Iris pigment epithelial cell (primary cell): ENCODE measurements around the gene PPAT.
"Not testable (repeated sequence)": the region's sequence is repeated elsewhere in the genome, so short reads cannot be mapped to it uniquely, and the experiment has no call there.

Experiments
- DNase-seq: peaks from one replicate; pipeline ENCODE4 v3.0.0-alpha.2; 2011; ENCODE audit warnings: low read depth

The PPAT gene

GRCh38 chr4:56386091-56386490 is 49.3 kb downstream of the PPAT start:
- no peak for DNase-seq

- DNase-seq = no peak
Measured at GRCh38 chr4:56375458-56375857, 60.0 kb downstream of the PPAT start.

GRCh38 chr4:56374956-56375355 is 60.5 kb downstream of the PPAT start:
- DNase-seq = no peak

- DNase-seq = no peak
Measured at GRCh38 chr4:56372774-56373173, 62.6 kb downstream of the PPAT start.

GRCh38 chr4:56371426-56372220 is 63.8 kb downstream of the PPAT start:
- no peak for DNase-seq

- no peak for DNase-seq
Measured at GRCh38 chr4:56370377-56370776, 65.0 kb downstream of the PPAT start.

GRCh38 chr4:56362981-56363380 is 72.4 kb downstream of the PPAT start:
- not testable (repeated sequence) for DNase-seq

GRCh38 chr4:56360071-56360470 is 75.3 kb downstream of the PPAT start:
- peak; percentile 78 for DNase-seq

- DNase-seq = no peak
Measured at GRCh38 chr4:56356650-56357049, 78.8 kb downstream of the PPAT start.

- no peak for DNase-seq
Measured at GRCh38 chr4:56348576-56348975, 86.8 kb downstream of the PPAT start.

GRCh38 chr4:56345458-56345857 is 90.0 kb downstream of the PPAT start:
- no peak for DNase-seq
